MCF 10A (cell line): ENCODE data around the gene NPL. TPM values are rescaled to one million over a fixed set of nuclear protein-coding genes. Genes with fewer than 3 reads are reported as not detected.

Experiments used
- BruUV-seq: library from RNA; stranded (reverse); fragments of 400-500 nt; replicated peaks from 2 replicates; lab custom pipeline; 2021; lab: Mats Ljungman, UMichigan
- CTCF ChIA-PET: fragments of 300-600 bp; sonication (Branson Sonifier 250); formaldehyde crosslinking; extraction: SDS; loops from one replicate; lab custom pipeline; 2021; ENCODE audit warnings: antibody characterized with exemption, inconsistent platforms; lab: Yijun Ruan, JAX
- POLR2A ChIA-PET: fragments of 300-600, 350-650 bp; sonication (Branson Sonifier 250); formaldehyde crosslinking; extraction: SDS; loops from one replicate; lab custom pipeline; 2020; ENCODE audit warnings: antibody characterized with exemption, inconsistent platforms; lab: Yijun Ruan, JAX
- DNase-seq: peaks from one replicate; pipeline ENCODE4 v3.0.0-alpha.2; 2018; ENCODE audit not compliant: unreplicated experiment
- H3K27ac Mint-ChIP-seq: one replicate; pipeline ENCODE4 v1.8.0; 2022; ENCODE audit warnings: mild to moderate bottlenecking, low read depth, mixed read lengths; ENCODE audit not compliant: unreplicated experiment
- H3K27me3 Mint-ChIP-seq: one replicate; pipeline ENCODE4 v1.8.0; 2022; ENCODE audit warnings: mixed read lengths; ENCODE audit not compliant: insufficient read depth, unreplicated experiment
- H3K36me3 Mint-ChIP-seq: one replicate; pipeline ENCODE4 v1.8.0; 2022; ENCODE audit warnings: mild to moderate bottlenecking, moderate library complexity, mixed read lengths; ENCODE audit not compliant: insufficient read depth, unreplicated experiment
- H3K4me1 Mint-ChIP-seq: one replicate; pipeline ENCODE4 v1.8.0; 2022; ENCODE audit warnings: mixed read lengths; ENCODE audit not compliant: insufficient read depth, unreplicated experiment
- H3K4me3 Mint-ChIP-seq: one replicate; pipeline ENCODE4 v1.8.0; 2022; ENCODE audit warnings: mild to moderate bottlenecking, moderate library complexity, mixed read lengths; ENCODE audit not compliant: unreplicated experiment
- H3K9me3 Mint-ChIP-seq: one replicate; pipeline ENCODE4 v1.8.0; 2022; ENCODE audit warnings: mixed read lengths; ENCODE audit not compliant: unreplicated experiment
- CTCF ChIP-seq: fragments of 200-600 bp; IDR thresholded peaks from one replicate; pipeline ENCODE4 v1.8.0; 2022; ENCODE audit warnings: antibody characterized with exemption, mild to moderate bottlenecking; ENCODE audit not compliant: unreplicated experiment
- intact Hi-C: fragments of 100-400 bp; cut with micrococcal nuclease; formaldehyde crosslinking; loops from 2 replicates; pipeline ENCODE4 v1.14.1; 2022
- total RNA-seq: library from RNA; stranded (reverse); gene quantifications from 2 replicates; pipeline ENCODE4 v1.2.3, GENCODE V29; 2022

The NPL gene
- total RNA-seq, 1 experiment from 2014 or later: 6.2 TPM

GRCh38 chr1:182794091-182794490, 4.5 kb downstream of the NPL start:
- POLR2A ChIA-PET: no interaction called here
- Mint-ChIP-seq H3K4me3 (no peak overlapping the region), H3K27ac (no peak overlapping the region), H3K9me3 (no peaks in the 10 kb centered on the region), H3K27me3 (no peaks in the 10 kb centered on the region), H3K36me3 (no peaks in the 10 kb centered on the region), H3K4me1 (peaks cover 5% of the 10 kb centered on the region)
- TF ChIP-seq CTCF: no peak
- DNase-seq: no peak
- CTCF ChIA-PET: interaction anchor here (0.7 to 16.6 kb wide), 4 partner anchors 9 to 1703 kb away, joined by 3 to 991 read pairs (median 6); partner anchors contain the start of genes RGS16 and RNASEL
- BruUV-seq: no TSS peak
- intact Hi-C loops: no loop called here

- CTCF ChIA-PET: interaction anchor here (0.7 to 16.6 kb wide), 5 partner anchors 9 to 1704 kb away, joined by 3 to 991 read pairs (median 4); partner anchors contain the start of genes RGS16 and RNASEL
- peaks cover 2% of the 10 kb centered on the region for H3K4me1 Mint-ChIP-seq
- no peak overlapping the region for H3K27ac Mint-ChIP-seq
- BruUV-seq: no TSS peak
- H3K27me3 Mint-ChIP-seq: no peaks in the 10 kb centered on the region
- POLR2A ChIA-PET: interaction anchor here (0.9 to 1.4 kb wide), 2 partner anchors 26 to 206 kb away, joined by 3 to 4 read pairs; partner anchors contain the start of gene RNASEL
- intact Hi-C loops: no loop called here
- H3K4me3 Mint-ChIP-seq: no peak overlapping the region
- no peak for DNase-seq
- H3K9me3 Mint-ChIP-seq: no peaks in the 10 kb centered on the region
- H3K36me3 Mint-ChIP-seq: no peaks in the 10 kb centered on the region
- TF ChIP-seq CTCF: no peak
Observed at GRCh38 chr1:182794676-182795201, 5.2 kb downstream of the NPL start.

GRCh38 chr1:182795563-182796228, 6.1 kb downstream of the NPL start:
- ChIA-PET POLR2A (interaction anchor here (0.6 to 1.4 kb wide), 4 partner anchors 25 to 372 kb away, joined by 3 to 4 read pairs (median 3); partner anchors contain the start of genes DHX9 and RNASEL), CTCF (interaction anchor here (0.9 to 16.6 kb wide), 7 partner anchors 9 to 711 kb away, joined by 3 to 991 read pairs (median 4); partner anchors contain the start of genes RGS16 and RNASEL)
- no peak for TF ChIP-seq CTCF
- no TSS peak for BruUV-seq
- Mint-ChIP-seq H3K4me1 (no peaks in the 10 kb centered on the region), H3K27me3 (no peaks in the 10 kb centered on the region), H3K9me3 (no peaks in the 10 kb centered on the region), H3K4me3 (no peak overlapping the region), H3K36me3 (no peaks in the 10 kb centered on the region), H3K27ac (no peak overlapping the region)
- intact Hi-C loops: no loop called here
- no peak for DNase-seq
